H1 (cell line): Measurements from ENCODE around the gene HMGCL. TPM values are rescaled to one million over a fixed set of nuclear protein-coding genes. Genes with fewer than 3 reads are reported as not detected.
"Not testable (repeated sequence)": the region's sequence is repeated elsewhere in the genome, so short reads cannot be mapped to it uniquely, and the experiment has no call there.

Experiments used
- CTCF ChIA-PET: fragments of 300-600 bp; sonication (Branson Sonifier 250); formaldehyde crosslinking; loops from one replicate; lab custom pipeline; 2021; ENCODE audit not compliant: partially characterized antibody; lab: Charles Lee
- POLR2A ChIA-PET: fragments of 300-600 bp; sonication (Branson Sonifier 250); formaldehyde crosslinking; loops from one replicate; lab custom pipeline; 2021; ENCODE audit warnings: inconsistent platforms; ENCODE audit not compliant: partially characterized antibody; lab: Charles Lee
- DNase-seq, 2 experiments: peaks; one replicate each; pipeline versions ENCODE4 v3.0.0 to v3.0.0-alpha.2; 2010 to 2022; ENCODE audit warnings: low spot score in 2 of 2, low read depth in 1 of 2, mixed read lengths in 1 of 2
- FAIRE-seq: peaks from 2 replicates; lab custom pipeline; 2011; peaks lifted over from hg19 to GRCh38; lab: Jason Lieb, UNC
- H2AFZ ChIP-seq: 2 replicates; pipeline ENCODE4 v1.8.1; 2012; ENCODE audit warnings: low read length, inconsistent platforms
- H2AK5ac ChIP-seq: 2 replicates; pipeline ENCODE4 v1.6.1; 2013; ENCODE audit warnings: low read depth, low read length
- H2BK120ac ChIP-seq: replicated peaks from 2 replicates; pipeline ENCODE3; 2013; ENCODE audit warnings: low read depth, low read length, inconsistent platforms
- H2BK12ac ChIP-seq: 2 replicates; pipeline ENCODE4 v1.6.1; 2013; ENCODE audit warnings: low read depth, low read length
- H2BK15ac ChIP-seq: 2 replicates; pipeline ENCODE4 v1.6.1; 2013; ENCODE audit warnings: low read length
- H2BK20ac ChIP-seq: 2 replicates; pipeline ENCODE4 v1.6.1; 2013; ENCODE audit warnings: low read length
- H2BK5ac ChIP-seq: 2 replicates; pipeline ENCODE4 v1.6.1; 2013; ENCODE audit warnings: low read depth, low read length
- H3K14ac ChIP-seq: 2 replicates; pipeline ENCODE4 v1.6.1; 2013; ENCODE audit warnings: inconsistent platforms; ENCODE audit not compliant: insufficient read length
- H3K18ac ChIP-seq: 2 replicates; pipeline ENCODE4 v1.6.1; 2013; ENCODE audit warnings: low read length; ENCODE audit errors: extremely low read depth
- H3K23ac ChIP-seq: 2 replicates; pipeline ENCODE4 v1.6.1; 2013; ENCODE audit warnings: inconsistent platforms; ENCODE audit not compliant: insufficient read length
- H3K23me2 ChIP-seq: 2 replicates; pipeline ENCODE4 v1.6.1; 2013; ENCODE audit warnings: low read depth, low read length
- H3K27ac ChIP-seq: 2 replicates; pipeline ENCODE4 v1.6.1; 2011; ENCODE audit warnings: low read depth, low read length, inconsistent platforms
- H3K27me3 ChIP-seq, 4 experiments: replicated peaks in 1 of 4; 1 replicate in 1 of 4; 2 replicates in 3 of 4; pipeline versions ENCODE4 v1.6.1 to v1.8.1; 2011 to 2013; ENCODE audit warnings: low read length in 3 of 4, mild to moderate bottlenecking in 3 of 4, inconsistent platforms in 2 of 4, mixed read lengths in 2 of 4, moderate library complexity in 1 of 4; ENCODE audit not compliant: control insufficient read depth in 3 of 4, insufficient read depth in 3 of 4; ENCODE audit errors: extremely low read depth in 1 of 4
- H3K36me3 ChIP-seq, 4 experiments: 2 replicates each; pipeline versions ENCODE4 v1.6.1 to v1.8.1; 2011 to 2013; ENCODE audit warnings: mild to moderate bottlenecking in 4 of 4, low read length in 3 of 4, moderate library complexity in 2 of 4, control low read depth in 1 of 4, inconsistent platforms in 1 of 4; ENCODE audit not compliant: insufficient read depth in 4 of 4, control insufficient read depth in 2 of 4
- H3K4ac ChIP-seq: replicated peaks from 2 replicates; pipeline ENCODE3; 2013; ENCODE audit warnings: low read length, low read depth, mixed read lengths, inconsistent platforms; ENCODE audit not compliant: insufficient read length
- H3K4me1 ChIP-seq, 4 experiments: replicated peaks in 1 of 4; 1 replicate in 1 of 4; 2 replicates in 3 of 4; pipeline versions ENCODE4 v1.6.1 to v1.8.1; 2011 to 2013; ENCODE audit warnings: low read length in 3 of 4, inconsistent platforms in 2 of 4, mixed read lengths in 1 of 4; ENCODE audit not compliant: insufficient read depth in 4 of 4, control insufficient read depth in 3 of 4
- H3K4me2 ChIP-seq, 2 experiments: 2 replicates each; pipeline versions ENCODE4 v1.6.1 to v1.8.1; 2011 to 2013; ENCODE audit warnings: low read depth in 2 of 2, low read length in 2 of 2, control low read depth in 1 of 2, inconsistent platforms in 1 of 2, mild to moderate bottlenecking in 1 of 2; ENCODE audit not compliant: insufficient read depth in 1 of 2
- H3K4me3 ChIP-seq, 4 experiments: fragments of 200-600, 300-600 bp in 1 of 4; sonication (generic), shearing (Covaris generic), sonication (Bioruptor Twin) in 1 of 4; 2 replicates each; pipeline versions ENCODE4 v1.5.1 to v1.8.1; 2011 to 2016; ENCODE audit warnings: low read length in 4 of 4, low read depth in 3 of 4, control low read depth in 2 of 4, inconsistent platforms in 2 of 4, mild to moderate bottlenecking in 2 of 4, mixed read lengths in 1 of 4, moderate library complexity in 1 of 4; ENCODE audit not compliant: insufficient read depth in 2 of 4; ENCODE audit errors: extremely low read depth in 1 of 4
- H3K56ac ChIP-seq: replicated peaks from 2 replicates; pipeline ENCODE3; 2013; ENCODE audit warnings: low read depth, mild to moderate bottlenecking, mixed read lengths, low read length, inconsistent platforms; ENCODE audit not compliant: insufficient read length
- H3K79me1 ChIP-seq: 2 replicates; pipeline ENCODE4 v1.6.1; 2013; ENCODE audit warnings: low read depth, low read length, control low read depth
- H3K79me2 ChIP-seq, 2 experiments: 2 replicates each; pipeline versions ENCODE4 v1.6.1 to v1.8.1; 2012 to 2013; ENCODE audit warnings: low read length in 2 of 2, mild to moderate bottlenecking in 2 of 2, inconsistent platforms in 1 of 2; ENCODE audit not compliant: insufficient read depth in 2 of 2, control insufficient read depth in 1 of 2
- H3K9ac ChIP-seq, 4 experiments: replicated peaks in 1 of 4; 1 replicate in 1 of 4; 2 replicates in 3 of 4; pipeline versions ENCODE4 v1.6.1 to v1.8.1; 2011 to 2013; ENCODE audit warnings: low read depth in 3 of 4, low read length in 3 of 4, control low read depth in 2 of 4, mild to moderate bottlenecking in 2 of 4, moderate library complexity in 2 of 4, inconsistent platforms in 1 of 4; ENCODE audit errors: extremely low read depth in 1 of 4
- H3K9me3 ChIP-seq, 2 experiments: 2 replicates each; pipeline versions ENCODE4 v1.6.1 to v1.8.1; 2012 to 2013; ENCODE audit warnings: mild to moderate bottlenecking in 2 of 2, moderate library complexity in 2 of 2, control low read depth in 1 of 2, inconsistent platforms in 1 of 2, low read depth in 1 of 2, low read length in 1 of 2, mixed read lengths in 1 of 2; ENCODE audit not compliant: insufficient read depth in 2 of 2
- H4K20me1 ChIP-seq, 2 experiments: replicated peaks in 1 of 2; 2 replicates each; pipeline versions ENCODE3 to v1.8.1; 2011 to 2013; ENCODE audit warnings: inconsistent platforms in 2 of 2, low read length in 2 of 2, mild to moderate bottlenecking in 1 of 2; ENCODE audit not compliant: insufficient read depth in 2 of 2, control insufficient read depth in 1 of 2
- H4K5ac ChIP-seq: 2 replicates; pipeline ENCODE4 v1.6.1; 2013; ENCODE audit warnings: low read length, low read depth, mixed read lengths, inconsistent platforms; ENCODE audit not compliant: insufficient read length
- H4K8ac ChIP-seq: 2 replicates; pipeline ENCODE4 v1.8.0; 2013; ENCODE audit warnings: mild to moderate bottlenecking, moderate library complexity, low read length, inconsistent platforms; ENCODE audit not compliant: insufficient read depth; ENCODE audit errors: extremely low read depth
- H4K91ac ChIP-seq: replicated peaks from 2 replicates; pipeline ENCODE3; 2013; ENCODE audit warnings: low read length, mixed read lengths, inconsistent platforms; ENCODE audit not compliant: insufficient read length
- WGBS, 2 experiments: shearing (Covaris generic) in 1 of 2; methylation state at CpG; one replicate each; pipeline versions ENCODE4 v1.1.6 to v1.1.7; 2013 to 2015; ENCODE audit warnings: low lambda C conversion rate in 2 of 2, mixed read lengths in 2 of 2, inconsistent platforms in 1 of 2, low coverage in 1 of 2, missing lambda C conversion rate in 1 of 2; ENCODE audit not compliant: insufficient replicate concordance in 2 of 2, insufficient coverage in 1 of 2, insufficient read length in 1 of 2; ENCODE audit errors: extremely low coverage in 1 of 2, missing lambda C conversion rate in 1 of 2; 5-methylcytosine and 5-hydroxymethylcytosine counted together
- polyA plus RNA-seq, 7 experiments: library from polyadenylated mRNA; depleted of rRNA in 3 of 7; stranded (reverse) in 5 of 7; unstranded in 2 of 7; fragments of >200 nt in 5 of 7; fragments of 200-250 nt in 2 of 7; gene quantifications; 1 replicate in 5 of 7; 2 replicates in 1 of 7; 4 replicates in 1 of 7; pipeline versions ENCODE4 v1.2.1 to v1.2.3, GENCODE V29; 2011 to 2013; ENCODE audit warnings: missing spikeins in 2 of 7, mixed read lengths in 2 of 7
- total RNA-seq: library from RNA; stranded (reverse); fragmentation: NEBNext Ultra II Directional; extraction: Animal tissue kit (Norgen Biotek cat#: 25700); gene quantifications from 2 replicates; pipeline ENCODE4 v1.2.1, GENCODE V29; 2021

HMGCL gene
- total and polyA plus RNA-seq, 2 of the 8 experiments (the other 6 are each of a cell fraction or from before 2014, with no cell fraction given) = 13.7 to 19.5 TPM

- H4K91ac ChIP-seq, H3K18ac ChIP-seq, H4K8ac ChIP-seq, H3K56ac ChIP-seq, H3K9ac ChIP-seq, H3K79me2 ChIP-seq, H3K14ac ChIP-seq, H3K27me3 ChIP-seq, H4K5ac ChIP-seq, H2BK20ac ChIP-seq, H3K4me1 ChIP-seq, POLR2A ChIA-PET, H2BK12ac ChIP-seq, H3K9me3 ChIP-seq, H4K20me1 ChIP-seq, H3K79me1 ChIP-seq, H3K4me3 ChIP-seq, H3K4ac ChIP-seq, H2BK120ac ChIP-seq, H3K4me2 ChIP-seq, DNase-seq, H3K23ac ChIP-seq, H3K36me3 ChIP-seq, H2AK5ac ChIP-seq, FAIRE-seq, H2AFZ ChIP-seq, H2BK15ac ChIP-seq, H3K27ac ChIP-seq, H3K23me2 ChIP-seq, H2BK5ac ChIP-seq: not testable (repeated sequence)
- WGBS, 2 experiments = no CpG with 5 or more reads among the region's 34 CpGs
- CTCF ChIA-PET = interaction anchor here (2.2 kb wide), 1 partner anchor 42 kb away, joined by 16 read pairs; no protein-coding TSS in a partner anchor
Measured at GRCh38 chr1:23853124-23853523, 27.9 kb upstream of the HMGCL start.

GRCh38 chr1:23851406-23851805 lies 26.2 kb upstream of the HMGCL start:
- not testable (repeated sequence) for DNase-seq, H3K4ac ChIP-seq, H3K14ac ChIP-seq, H3K18ac ChIP-seq, H2BK20ac ChIP-seq, H4K20me1 ChIP-seq, H4K8ac ChIP-seq, H2BK12ac ChIP-seq, FAIRE-seq, H3K23ac ChIP-seq, H3K36me3 ChIP-seq, H2BK5ac ChIP-seq, H3K79me2 ChIP-seq, H3K4me2 ChIP-seq, H3K27me3 ChIP-seq, H2AFZ ChIP-seq, H3K9ac ChIP-seq, H4K5ac ChIP-seq, H3K27ac ChIP-seq, H3K56ac ChIP-seq, H3K4me3 ChIP-seq, H3K4me1 ChIP-seq, H2AK5ac ChIP-seq, H4K91ac ChIP-seq, H2BK15ac ChIP-seq, H3K79me1 ChIP-seq, H2BK120ac ChIP-seq, H3K9me3 ChIP-seq, H3K23me2 ChIP-seq
- CTCF ChIA-PET = interaction anchor here (1.5 kb wide), 1 partner anchor 42 kb away, joined by 6 read pairs; no protein-coding TSS in a partner anchor
- POLR2A ChIA-PET = interaction anchor here (0.6 to 1.2 kb wide), 2 partner anchors 26 to 152 kb away, joined by 3 read pairs; partner anchors contain the start of gene HMGCL
